Transverse colon (tissue), 3 donors: ENCODE data around the gene SLC22A1.

Experiments
- CTCF ChIP-seq, 5 experiments: fragments of 200-600 bp in 3 of 5; fragments of 450-650 bp in 2 of 5; sonication (generic) in 3 of 5; IDR thresholded peaks; 1 replicate in 2 of 5; 2 replicates in 3 of 5; pipeline ENCODE4 v1.5.1; 2016 to 2017; ENCODE audit warnings: antibody characterized with exemption in 5 of 5, inconsistent platforms in 3 of 5, mild to moderate bottlenecking in 2 of 5, moderate library complexity in 1 of 5
- EP300 ChIP-seq: sonication (generic); formaldehyde crosslinking; IDR thresholded peaks from one replicate; pipeline ENCODE4 v1.6.1; 2017; ENCODE audit warnings: antibody characterized with exemption, low read depth
- POLR2A ChIP-seq: fragments of 450-650 bp; IDR thresholded peaks from one replicate; pipeline ENCODE4 v1.6.1; 2016; ENCODE audit warnings: antibody characterized with exemption, mild to moderate bottlenecking, moderate library complexity

GRCh38 chr6:160117137-160117536 lies 4.5 kb upstream of the SLC22A1 start:
- TF ChIP-seq CTCF (IDR thresholded peaks at IDR 0.05), result no peak
- no peak for TF ChIP-seq POLR2A
- no peak for TF ChIP-seq EP300
